ENCODE results near the gene PFKFB2.

- TF ChIP-seq CTCF (IDR thresholded peaks at IDR 0.05 in 8 of 11, conservative IDR thresholded peaks at IDR 0.05 in 3 of 11) (no peak), POLR2A (IDR thresholded peaks at IDR 0.05) (no peak), POLR2AphosphoS5 (IDR thresholded peaks at IDR 0.05) (no peak)
Observed at GRCh38 chr1:207088161-207088560, 35.1 kb downstream of the PFKFB2 start.

All from spleen (tissue), 7 donors.